Skeletal muscle tissue (tissue), 4 donors: ENCODE results near the gene MLH3. TPM values are rescaled to one million over a fixed set of nuclear protein-coding genes. Genes with fewer than 3 reads are reported as not detected.

Source experiments
- H3K27ac ChIP-seq: one replicate; pipeline ENCODE4 v1.7.0; 2013; ENCODE audit warnings: mild to moderate bottlenecking, low read depth, low read length, inconsistent platforms
- H3K27me3 ChIP-seq, 3 donors: one replicate each; pipeline ENCODE4 v1.7.0; 2013; ENCODE audit warnings: low read length in 3 of 3; ENCODE audit not compliant: control insufficient read depth in 3 of 3, insufficient read depth in 3 of 3
- H3K36me3 ChIP-seq, 3 donors: one replicate each; pipeline ENCODE4 v1.7.0; 2013; ENCODE audit warnings: low read length in 3 of 3; ENCODE audit not compliant: control insufficient read depth in 3 of 3, insufficient read depth in 3 of 3
- H3K4me1 ChIP-seq, 3 donors: one replicate each; pipeline ENCODE4 v1.7.0; 2013; ENCODE audit warnings: low read length in 3 of 3, mild to moderate bottlenecking in 3 of 3; ENCODE audit not compliant: control insufficient read depth in 3 of 3, insufficient read depth in 3 of 3
- H3K4me3 ChIP-seq, 3 donors: one replicate each; pipeline ENCODE4 v1.7.0; 2013; ENCODE audit warnings: low read length in 3 of 3
- H3K9ac ChIP-seq, 3 donors: one replicate each; pipeline ENCODE4 v1.7.0; 2013; ENCODE audit warnings: low read length in 3 of 3, mild to moderate bottlenecking in 3 of 3, moderate library complexity in 2 of 3, low read depth in 1 of 3
- H3K9me3 ChIP-seq, 3 donors: one replicate each; pipeline ENCODE4 v1.7.0; 2013; ENCODE audit warnings: low read length in 3 of 3; ENCODE audit not compliant: control insufficient read depth in 3 of 3
- total RNA-seq: library from RNA; depleted of rRNA; stranded (reverse); fragments of >200 nt; gene quantifications from one replicate; pipeline ENCODE4 v1.2.3, GENCODE V29; 2014
- donor health status: Osteomylitis.

The MLH3 gene
- total RNA-seq, 1 donor from 2014 or later, result 48.0 TPM

DNA sequence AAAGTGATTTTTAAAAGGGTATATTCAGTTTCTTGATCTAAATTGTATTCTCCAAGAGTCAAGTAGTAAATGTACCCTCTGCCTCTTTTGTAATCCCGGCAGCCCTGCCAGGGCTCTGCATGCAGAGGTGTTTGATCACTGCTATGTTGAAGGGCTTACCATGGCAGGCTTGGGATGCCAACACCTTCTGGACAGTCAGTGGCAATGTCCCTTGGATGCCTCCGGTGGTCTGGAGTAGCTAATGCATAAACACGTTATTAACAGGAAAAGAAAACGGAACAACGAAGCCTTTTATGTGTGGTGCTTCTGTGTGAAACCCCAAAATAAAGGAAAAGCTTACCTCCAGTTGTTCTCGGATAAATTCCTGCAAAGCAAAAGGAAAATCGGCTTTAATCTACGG lies 28.6 kb downstream of the MLH3 start:
- Histone ChIP-seq H3K4me1 (peaks cover 0 to 5% (median 3%) of the 10 kb centered on the region in 3 donors), H3K4me3 (no peak overlapping the region), H3K9me3 (no peaks in the 10 kb centered on the region), H3K27ac (peak overlapping the region; percentile 3), H3K27me3 (no peaks in the 10 kb centered on the region), H3K9ac (no peak overlapping the region), H3K36me3 (peaks cover 23 to 36% (median 32%) of the 10 kb centered on the region in 3 donors)

DNA sequence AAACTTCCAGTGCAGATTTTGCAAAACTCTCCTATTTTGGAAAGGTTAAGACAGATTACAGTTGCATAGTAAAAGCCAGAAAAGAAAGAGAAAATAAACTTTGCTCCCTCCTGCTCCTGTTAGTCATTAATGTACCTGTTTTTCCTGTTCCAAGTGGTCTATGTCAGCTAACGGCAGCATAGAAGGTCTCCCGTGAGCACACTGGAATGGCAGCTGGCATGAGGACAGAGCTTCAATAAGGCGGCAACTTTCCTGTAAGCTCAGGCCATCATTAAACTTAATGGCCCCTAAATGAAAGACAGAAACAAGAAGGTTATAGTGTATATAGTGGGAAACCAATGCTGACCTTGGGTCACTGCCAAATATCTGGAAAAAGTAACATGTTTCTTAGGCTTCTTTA lies 32.6 kb downstream of the MLH3 start:
- H3K9ac ChIP-seq, result no peak overlapping the region
- peaks cover 34 to 53% (median 40%) of the 10 kb centered on the region in 3 donors for H3K36me3 ChIP-seq
- H3K4me1 ChIP-seq, result peaks cover 0 to 8% (median 5%) of the 10 kb centered on the region in 3 donors
- H3K27me3 ChIP-seq, result no peaks in the 10 kb centered on the region
- no peak overlapping the region for H3K27ac ChIP-seq
- H3K4me3 ChIP-seq, result no peak overlapping the region
- H3K9me3 ChIP-seq, result no peaks in the 10 kb centered on the region

DNA sequence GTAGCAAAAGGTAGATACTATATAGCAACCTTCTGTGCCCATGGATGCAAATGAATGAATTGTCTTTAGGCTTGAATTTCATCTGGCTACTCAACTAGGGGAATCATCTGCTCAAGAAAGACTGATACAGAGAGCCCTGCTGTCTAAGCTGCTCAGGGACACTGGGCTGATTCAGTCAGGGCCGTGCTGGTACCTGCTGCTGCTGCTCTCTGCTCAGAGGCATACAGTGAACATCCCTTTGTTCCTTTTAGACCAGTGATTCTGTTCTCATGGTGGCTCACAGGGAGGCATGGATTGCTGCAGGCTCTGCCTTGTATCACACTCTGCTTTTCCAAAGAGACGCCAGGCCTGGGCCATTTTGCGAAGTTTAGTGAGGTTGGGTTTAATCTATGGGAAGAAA lies 34.5 kb downstream of the MLH3 start:
- no peak overlapping the region for H3K27ac ChIP-seq
- peaks cover 5 to 22% (median 9%) of the 10 kb centered on the region in 3 donors for H3K4me1 ChIP-seq
- no peaks in the 10 kb centered on the region for H3K27me3 ChIP-seq
- H3K9ac ChIP-seq, result no peak overlapping the region
- H3K4me3 ChIP-seq, result no peak overlapping the region
- no peaks in the 10 kb centered on the region for H3K9me3 ChIP-seq
- peaks cover 34 to 58% (median 41%) of the 10 kb centered on the region in 3 donors for H3K36me3 ChIP-seq

DNA sequence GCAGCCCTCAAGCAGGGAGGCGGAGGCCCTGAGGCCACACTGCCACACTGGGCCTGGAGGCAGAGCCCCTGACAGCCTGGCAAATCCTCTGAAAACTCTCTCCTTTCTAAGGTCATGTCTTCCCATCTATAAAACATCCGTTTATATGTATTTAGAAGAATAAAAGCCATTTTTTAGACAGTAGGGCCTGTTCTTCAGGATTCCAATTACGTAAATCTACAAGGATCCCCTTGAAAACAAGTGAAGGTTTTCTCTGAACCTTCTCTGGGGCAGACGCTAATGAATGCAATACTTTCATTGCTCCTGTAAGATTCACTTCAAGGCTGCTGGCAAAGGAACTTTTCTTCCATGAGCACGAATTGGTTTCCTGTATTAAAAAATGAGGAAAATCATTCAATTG lies 35.8 kb downstream of the MLH3 start:
- Histone ChIP-seq H3K27me3 (no peaks in the 10 kb centered on the region), H3K4me1 (peaks cover 14 to 26% (median 18%) of the 10 kb centered on the region in 3 donors), H3K36me3 (peaks cover 32 to 57% (median 39%) of the 10 kb centered on the region in 3 donors), H3K27ac (no peak overlapping the region), H3K4me3 (no peak overlapping the region), H3K9me3 (no peaks in the 10 kb centered on the region), H3K9ac (no peak overlapping the region)

DNA sequence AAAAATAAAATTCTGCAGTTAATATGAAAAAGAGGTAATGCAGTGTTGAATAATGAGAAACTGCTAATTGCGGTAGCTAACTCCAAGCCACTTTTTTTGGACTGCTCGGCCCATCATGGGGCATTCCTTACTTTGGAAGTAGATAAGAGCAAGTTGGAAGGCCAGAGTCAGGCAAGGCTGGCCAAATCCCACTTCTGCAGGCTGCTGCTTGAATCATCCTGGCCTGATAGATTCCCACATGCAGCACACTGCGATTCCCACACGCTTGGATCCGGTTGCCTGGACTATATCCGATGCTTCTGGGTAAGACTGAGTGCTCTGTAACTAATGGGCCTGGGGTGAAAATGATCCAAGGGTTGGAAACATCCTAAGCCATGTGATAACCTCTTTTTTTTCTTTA lies 38.0 kb downstream of the MLH3 start:
- Histone ChIP-seq H3K4me1 (peaks cover 14 to 26% (median 18%) of the 10 kb centered on the region in 3 donors), H3K27ac (no peak overlapping the region), H3K9me3 (no peaks in the 10 kb centered on the region), H3K9ac (no peak overlapping the region), H3K4me3 (no peak overlapping the region), H3K36me3 (peaks cover 40 to 52% (median 44%) of the 10 kb centered on the region in 3 donors), H3K27me3 (no peaks in the 10 kb centered on the region)

DNA sequence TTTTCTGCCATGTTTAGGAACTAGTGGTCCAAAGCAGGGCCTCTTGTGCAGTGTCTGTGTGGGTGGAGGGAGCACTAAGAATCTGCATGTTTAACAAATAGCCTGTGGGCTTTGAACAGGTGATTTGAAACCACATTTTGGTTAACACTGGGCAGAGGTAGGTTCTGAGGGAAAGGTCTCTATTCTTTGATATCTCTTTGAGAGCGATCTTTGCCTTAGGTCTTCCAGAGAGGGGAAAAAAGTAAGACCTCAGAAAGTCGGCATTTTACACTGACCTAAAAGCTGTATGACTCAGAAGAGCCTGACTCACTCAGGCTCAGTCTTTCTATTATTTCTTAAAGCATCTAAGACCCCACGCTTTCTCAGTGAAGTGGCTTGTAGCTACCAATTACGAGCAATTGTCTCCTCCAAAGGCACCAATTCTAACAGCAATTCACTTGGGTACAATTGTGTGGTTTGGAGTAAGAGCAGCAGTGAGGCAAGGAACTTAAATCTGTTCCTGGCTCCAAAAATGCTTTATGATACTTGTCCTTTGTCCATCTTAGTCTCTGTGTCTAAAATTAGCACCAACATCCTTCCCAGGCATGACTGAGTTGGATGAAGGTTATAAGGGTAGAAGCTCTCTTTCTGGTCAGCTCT lies 39.8 kb downstream of the MLH3 start:
- no peaks in the 10 kb centered on the region for H3K9me3 ChIP-seq
- H3K4me3 ChIP-seq, result no peak overlapping the region
- peaks cover 40 to 58% (median 52%) of the 10 kb centered on the region in 3 donors for H3K36me3 ChIP-seq
- H3K27me3 ChIP-seq, result no peaks in the 10 kb centered on the region
- H3K27ac ChIP-seq, result peak overlapping the region; percentile 71
- H3K4me1 ChIP-seq, result peaks cover 14 to 26% (median 18%) of the 10 kb centered on the region in 3 donors
- H3K9ac ChIP-seq, result no peak overlapping the region

DNA sequence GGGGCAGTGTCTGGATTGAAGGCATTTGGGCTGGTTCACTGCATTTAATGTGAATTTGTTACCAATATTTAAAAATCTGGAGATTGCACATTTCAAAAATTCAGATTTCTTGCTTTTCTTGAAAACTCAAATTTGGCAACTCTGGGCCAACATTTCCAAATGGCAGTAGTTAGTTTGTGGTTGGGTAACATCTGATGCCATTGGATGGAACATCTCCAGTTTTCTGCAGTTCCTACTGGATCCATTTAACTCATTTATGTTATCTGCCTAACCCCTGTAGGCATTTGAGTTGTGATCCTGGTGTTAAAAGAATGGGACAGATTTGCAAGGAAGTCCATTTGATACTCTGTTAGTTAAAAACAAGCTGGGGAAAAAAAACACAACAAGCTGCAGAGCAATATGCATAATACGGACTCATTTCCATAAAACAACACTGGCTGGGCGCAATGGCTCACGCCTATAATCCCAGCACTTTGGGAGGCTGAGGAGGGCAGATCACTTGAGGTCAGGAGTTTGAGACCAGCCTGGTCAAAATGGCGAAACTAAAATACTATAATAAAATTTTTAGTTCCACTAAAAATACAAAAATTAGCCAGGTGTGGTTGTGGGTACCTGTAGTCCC lies 40.7 kb downstream of the MLH3 start:
- H3K27ac ChIP-seq, result peak overlapping the region; percentile 71

DNA sequence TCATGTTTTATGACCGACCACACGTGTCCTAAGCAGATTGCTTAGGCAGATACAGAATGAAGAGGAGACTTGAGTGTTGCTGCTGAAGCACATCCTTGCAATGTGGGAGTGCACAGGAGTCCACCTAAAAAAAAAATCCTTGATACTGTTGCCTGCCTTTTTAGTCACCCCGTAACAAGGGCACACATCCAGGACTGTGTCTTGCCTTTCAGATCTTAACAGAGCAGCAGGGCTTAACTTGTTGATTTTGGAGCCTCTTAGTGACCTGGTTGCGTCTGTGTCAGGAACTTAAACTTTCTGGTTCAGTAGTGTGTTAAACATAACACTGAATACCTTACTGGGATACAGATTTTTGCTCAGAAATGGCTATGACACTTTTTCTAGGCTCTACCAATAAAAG lies 42.1 kb downstream of the MLH3 start:
- H3K9me3 ChIP-seq, result no peaks in the 10 kb centered on the region
- H3K27ac ChIP-seq, result no peak overlapping the region
- no peak overlapping the region for H3K9ac ChIP-seq
- H3K4me1 ChIP-seq, result peaks cover 15 to 28% (median 20%) of the 10 kb centered on the region in 3 donors
- no peaks in the 10 kb centered on the region for H3K27me3 ChIP-seq
- H3K36me3 ChIP-seq, result peaks cover 43 to 58% (median 53%) of the 10 kb centered on the region in 3 donors
- no peak overlapping the region for H3K4me3 ChIP-seq

More for the DNA sequence above, 40.7 kb downstream of the MLH3 start:
- Histone ChIP-seq H3K9me3 (no peaks in the 10 kb centered on the region), H3K27me3 (no peaks in the 10 kb centered on the region), H3K9ac (no peak overlapping the region), H3K4me1 (peaks cover 14 to 26% (median 18%) of the 10 kb centered on the region in 3 donors), H3K36me3 (peaks cover 45 to 59% (median 56%) of the 10 kb centered on the region in 3 donors), H3K4me3 (no peak overlapping the region)

DNA sequence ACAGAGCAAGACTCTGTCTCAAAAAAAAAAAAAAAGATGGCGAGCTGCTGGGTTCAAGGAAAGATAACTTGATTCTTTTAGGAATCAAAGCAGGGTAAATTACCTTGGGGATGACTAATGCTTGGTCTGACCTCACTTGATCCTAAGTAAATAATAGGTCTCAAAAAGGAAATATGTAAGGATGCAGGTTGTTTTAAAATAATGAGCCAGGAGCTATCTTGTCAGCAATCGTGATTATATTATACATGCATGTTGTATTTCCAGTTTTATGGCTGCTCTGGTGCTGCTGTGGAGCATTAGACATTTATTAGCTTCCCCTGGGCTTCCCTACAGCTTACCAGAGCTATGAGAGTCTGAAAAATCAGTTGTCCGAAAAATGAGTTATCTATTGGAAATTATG lies 45.9 kb downstream of the MLH3 start:
- Histone ChIP-seq H3K27ac (no peak overlapping the region), H3K36me3 (peaks cover 37 to 51% (median 41%) of the 10 kb centered on the region in 3 donors), H3K9me3 (no peaks in the 10 kb centered on the region), H3K9ac (no peak overlapping the region), H3K4me1 (peaks cover 14 to 17% (median 15%) of the 10 kb centered on the region in 3 donors), H3K27me3 (no peaks in the 10 kb centered on the region), H3K4me3 (no peak overlapping the region)
